GM12892 (cell line): Measurements from ENCODE around the gene POU2F3.

Experiments
- POLR2A ChIP-seq: IDR thresholded peaks from 2 replicates; pipeline ENCODE4 v1.6.1; 2011; ENCODE audit warnings: low read depth, low read length, control low read depth
- POLR2AphosphoS5 ChIP-seq: IDR thresholded peaks from 2 replicates; pipeline ENCODE4 v1.6.1; 2011; ENCODE audit warnings: low read depth, low read length, control low read depth
- TAF1 ChIP-seq: IDR thresholded peaks from 2 replicates; pipeline ENCODE4 v1.6.1; 2011; ENCODE audit warnings: low read depth, mild to moderate bottlenecking, control low read depth, low read length, borderline replicate concordance

GRCh38 chr11:120267319-120267718 is 27.4 kb downstream of the POU2F3 start:
- TF ChIP-seq TAF1, result no peak
- TF ChIP-seq POLR2A, result no peak
- no peak for TF ChIP-seq POLR2AphosphoS5
